ENCODE results near the gene SEC61B.

DNA sequence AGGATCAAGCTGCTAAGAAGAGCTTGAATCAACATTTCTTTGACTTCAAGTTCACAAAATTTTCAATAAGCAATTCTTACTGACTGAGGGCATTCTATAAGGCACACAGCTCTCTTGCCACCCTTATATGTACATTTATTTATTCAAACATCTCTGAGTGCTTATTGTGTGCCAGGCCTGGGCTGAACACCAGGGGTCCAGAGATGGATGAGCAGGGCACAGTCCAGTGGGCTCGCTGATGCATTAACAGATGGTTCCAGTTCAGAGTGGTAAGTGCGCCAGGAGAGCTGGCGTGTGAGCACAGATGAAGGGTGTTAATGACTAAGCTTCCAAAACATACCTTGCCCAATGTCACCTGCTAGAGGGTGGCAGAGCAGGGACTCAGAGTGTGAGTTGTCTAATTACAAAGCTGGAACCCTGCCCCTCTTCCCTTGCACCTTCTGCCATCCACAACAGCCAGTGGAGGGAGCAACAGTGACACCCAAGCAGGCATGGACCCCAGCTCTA is 24.9 kb upstream of the SEC61B start:
- TF ChIP-seq, protein P1, sequence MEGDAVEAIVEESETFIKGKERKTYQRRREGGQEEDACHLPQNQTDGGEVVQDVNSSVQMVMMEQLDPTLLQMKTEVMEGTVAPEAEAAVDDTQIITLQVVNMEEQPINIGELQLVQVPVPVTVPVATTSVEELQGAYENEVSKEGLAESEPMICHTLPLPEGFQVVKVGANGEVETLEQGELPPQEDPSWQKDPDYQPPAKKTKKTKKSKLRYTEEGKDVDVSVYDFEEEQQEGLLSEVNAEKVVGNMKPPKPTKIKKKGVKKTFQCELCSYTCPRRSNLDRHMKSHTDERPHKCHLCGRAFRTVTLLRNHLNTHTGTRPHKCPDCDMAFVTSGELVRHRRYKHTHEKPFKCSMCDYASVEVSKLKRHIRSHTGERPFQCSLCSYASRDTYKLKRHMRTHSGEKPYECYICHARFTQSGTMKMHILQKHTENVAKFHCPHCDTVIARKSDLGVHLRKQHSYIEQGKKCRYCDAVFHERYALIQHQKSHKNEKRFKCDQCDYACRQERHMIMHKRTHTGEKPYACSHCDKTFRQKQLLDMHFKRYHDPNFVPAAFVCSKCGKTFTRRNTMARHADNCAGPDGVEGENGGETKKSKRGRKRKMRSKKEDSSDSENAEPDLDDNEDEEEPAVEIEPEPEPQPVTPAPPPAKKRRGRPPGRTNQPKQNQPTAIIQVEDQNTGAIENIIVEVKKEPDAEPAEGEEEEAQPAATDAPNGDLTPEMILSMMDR (IDR thresholded peaks at IDR 0.05), result no peak
- TF ChIP-seq POLR2AphosphoS5 (IDR thresholded peaks at IDR 0.05) (no peak), POLR2A (IDR thresholded peaks at IDR 0.05) (no peak)
